Measurements from ENCODE around the gene IPO4. TPM values are rescaled to one million over a fixed set of nuclear protein-coding genes. Genes with fewer than 3 reads are reported as not detected.

Gene IPO4
- total and polyA plus RNA-seq, 2 of the 13 experiments (the other 11 are each of a cell fraction or from before 2014, with no cell fraction given): 39.0 to 179 TPM

DNA sequence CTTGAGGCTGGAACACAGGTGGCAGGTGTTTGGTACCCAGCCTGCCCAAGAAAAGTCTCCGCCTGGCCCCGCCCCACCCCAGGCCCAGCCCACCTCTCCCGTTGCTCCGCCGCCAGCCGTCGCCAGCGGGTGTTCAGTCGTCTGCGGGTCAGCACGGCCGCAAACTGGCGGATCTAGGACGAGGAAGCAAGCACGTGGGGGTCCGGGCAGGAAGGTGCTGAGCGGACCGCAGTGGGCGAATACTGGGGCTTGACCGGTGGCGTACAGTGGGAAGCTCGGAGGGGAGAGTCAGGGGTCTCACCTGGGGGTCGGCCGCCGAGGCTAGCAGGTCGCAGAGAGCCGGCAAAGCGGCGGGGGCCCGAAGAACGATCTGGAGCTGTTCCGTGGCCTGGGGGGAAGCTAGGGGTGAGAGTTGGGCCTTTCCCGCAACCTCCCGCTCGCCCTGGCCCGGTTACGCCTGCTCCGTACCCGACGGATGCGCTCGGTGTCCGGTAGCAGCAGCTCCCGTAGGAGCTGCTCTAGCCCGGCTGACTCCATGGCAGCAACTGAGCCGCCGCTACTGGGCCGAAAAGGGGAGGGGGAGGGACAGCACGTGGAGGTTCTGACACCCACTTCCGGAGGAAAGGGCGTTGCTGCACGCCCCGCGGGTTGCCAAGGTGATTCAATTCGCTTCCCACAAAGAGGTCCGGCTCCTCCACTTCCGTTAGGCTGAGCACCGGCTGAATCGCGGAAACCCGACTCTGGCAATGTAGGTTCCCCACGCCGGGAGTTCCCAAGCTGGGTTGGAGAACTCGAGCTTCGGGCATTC is at the start of gene IPO4 (continued):
- TF ChIP-seq, protein P1, sequence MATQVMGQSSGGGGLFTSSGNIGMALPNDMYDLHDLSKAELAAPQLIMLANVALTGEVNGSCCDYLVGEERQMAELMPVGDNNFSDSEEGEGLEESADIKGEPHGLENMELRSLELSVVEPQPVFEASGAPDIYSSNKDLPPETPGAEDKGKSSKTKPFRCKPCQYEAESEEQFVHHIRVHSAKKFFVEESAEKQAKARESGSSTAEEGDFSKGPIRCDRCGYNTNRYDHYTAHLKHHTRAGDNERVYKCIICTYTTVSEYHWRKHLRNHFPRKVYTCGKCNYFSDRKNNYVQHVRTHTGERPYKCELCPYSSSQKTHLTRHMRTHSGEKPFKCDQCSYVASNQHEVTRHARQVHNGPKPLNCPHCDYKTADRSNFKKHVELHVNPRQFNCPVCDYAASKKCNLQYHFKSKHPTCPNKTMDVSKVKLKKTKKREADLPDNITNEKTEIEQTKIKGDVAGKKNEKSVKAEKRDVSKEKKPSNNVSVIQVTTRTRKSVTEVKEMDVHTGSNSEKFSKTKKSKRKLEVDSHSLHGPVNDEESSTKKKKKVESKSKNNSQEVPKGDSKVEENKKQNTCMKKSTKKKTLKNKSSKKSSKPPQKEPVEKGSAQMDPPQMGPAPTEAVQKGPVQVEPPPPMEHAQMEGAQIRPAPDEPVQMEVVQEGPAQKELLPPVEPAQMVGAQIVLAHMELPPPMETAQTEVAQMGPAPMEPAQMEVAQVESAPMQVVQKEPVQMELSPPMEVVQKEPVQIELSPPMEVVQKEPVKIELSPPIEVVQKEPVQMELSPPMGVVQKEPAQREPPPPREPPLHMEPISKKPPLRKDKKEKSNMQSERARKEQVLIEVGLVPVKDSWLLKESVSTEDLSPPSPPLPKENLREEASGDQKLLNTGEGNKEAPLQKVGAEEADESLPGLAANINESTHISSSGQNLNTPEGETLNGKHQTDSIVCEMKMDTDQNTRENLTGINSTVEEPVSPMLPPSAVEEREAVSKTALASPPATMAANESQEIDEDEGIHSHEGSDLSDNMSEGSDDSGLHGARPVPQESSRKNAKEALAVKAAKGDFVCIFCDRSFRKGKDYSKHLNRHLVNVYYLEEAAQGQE (IDR thresholded peaks at IDR 0.05; ENCODE audit: borderline replicate concordance in 1 of 2, low read depth in 1 of 2, low read length in 2 of 2): peak in 1 of 2 experiments; percentile 78; a peak in 2 of 4 replicates
- TF ChIP-seq ZFP62 (CRISPR knock-in tag; IDR thresholded peaks at IDR 0.05) (peak; percentile 61; the same call in 1 of the 2 replicates), ZNF652 (CRISPR knock-in tag; IDR thresholded peaks at IDR 0.05; ENCODE audit: borderline replicate concordance, low read depth) (peak; percentile 76), ZNF136 (CRISPR knock-in tag; IDR thresholded peaks at IDR 0.05; ENCODE audit: low read depth) (peak; percentile 99), ZNF607 (CRISPR knock-in tag; IDR thresholded peaks at IDR 0.05; ENCODE audit: borderline replicate concordance) (peak; percentile 91), KDM2A (CRISPR knock-in tag; IDR thresholded peaks at IDR 0.05; ENCODE audit: borderline replicate concordance, low read depth) (peak; percentile 99), SIN3B (IDR thresholded peaks at IDR 0.05; ENCODE audit: low read length) (peak; percentile 98), DNMT1 (CRISPR knock-in tag; IDR thresholded peaks at IDR 0.05) (peak; percentile 97; the same call in 1 of the 2 replicates), ZNF83 (CRISPR knock-in tag; IDR thresholded peaks at IDR 0.05; ENCODE audit: borderline replicate concordance) (peak; percentile 75), ZNF883 (CRISPR knock-in tag; IDR thresholded peaks at IDR 0.05; ENCODE audit: not compliant biosample characterization) (peak; percentile 97), ZFY (CRISPR knock-in tag; IDR thresholded peaks at IDR 0.05) (peak; percentile 96), CREB1 (IDR thresholded peaks at IDR 0.05) (peak; percentile 87), CREB1 (CRISPR knock-in tag; IDR thresholded peaks at IDR 0.05) (no peak), GTF3A (CRISPR knock-in tag; conservative IDR thresholded peaks at IDR 0.05) (0 out of 2 replicates have a peak, but pooled peaks have one; percentile 77), ZNF792 (CRISPR knock-in tag; IDR thresholded peaks at IDR 0.05) (peak; percentile 99)
- TF ChIP-seq, protein P2, sequence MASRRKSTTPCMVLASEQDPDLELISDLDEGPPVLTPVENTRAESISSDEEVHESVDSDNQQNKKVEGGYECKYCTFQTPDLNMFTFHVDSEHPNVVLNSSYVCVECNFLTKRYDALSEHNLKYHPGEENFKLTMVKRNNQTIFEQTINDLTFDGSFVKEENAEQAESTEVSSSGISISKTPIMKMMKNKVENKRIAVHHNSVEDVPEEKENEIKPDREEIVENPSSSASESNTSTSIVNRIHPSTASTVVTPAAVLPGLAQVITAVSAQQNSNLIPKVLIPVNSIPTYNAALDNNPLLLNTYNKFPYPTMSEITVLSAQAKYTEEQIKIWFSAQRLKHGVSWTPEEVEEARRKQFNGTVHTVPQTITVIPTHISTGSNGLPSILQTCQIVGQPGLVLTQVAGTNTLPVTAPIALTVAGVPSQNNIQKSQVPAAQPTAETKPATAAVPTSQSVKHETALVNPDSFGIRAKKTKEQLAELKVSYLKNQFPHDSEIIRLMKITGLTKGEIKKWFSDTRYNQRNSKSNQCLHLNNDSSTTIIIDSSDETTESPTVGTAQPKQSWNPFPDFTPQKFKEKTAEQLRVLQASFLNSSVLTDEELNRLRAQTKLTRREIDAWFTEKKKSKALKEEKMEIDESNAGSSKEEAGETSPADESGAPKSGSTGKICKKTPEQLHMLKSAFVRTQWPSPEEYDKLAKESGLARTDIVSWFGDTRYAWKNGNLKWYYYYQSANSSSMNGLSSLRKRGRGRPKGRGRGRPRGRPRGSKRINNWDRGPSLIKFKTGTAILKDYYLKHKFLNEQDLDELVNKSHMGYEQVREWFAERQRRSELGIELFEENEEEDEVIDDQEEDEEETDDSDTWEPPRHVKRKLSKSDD (CRISPR knock-in tag; IDR thresholded peaks at IDR 0.05; ENCODE audit: low read depth): peak; percentile 97
- TF ChIP-seq, protein P3, sequence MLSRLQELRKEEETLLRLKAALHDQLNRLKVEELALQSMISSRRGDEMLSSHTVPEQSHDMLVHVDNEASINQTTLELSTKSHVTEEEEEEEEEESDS (CRISPR knock-in tag; IDR thresholded peaks at IDR 0.05; ENCODE audit: borderline replicate concordance): peak; percentile 94
- TF ChIP-seq, protein P4, sequence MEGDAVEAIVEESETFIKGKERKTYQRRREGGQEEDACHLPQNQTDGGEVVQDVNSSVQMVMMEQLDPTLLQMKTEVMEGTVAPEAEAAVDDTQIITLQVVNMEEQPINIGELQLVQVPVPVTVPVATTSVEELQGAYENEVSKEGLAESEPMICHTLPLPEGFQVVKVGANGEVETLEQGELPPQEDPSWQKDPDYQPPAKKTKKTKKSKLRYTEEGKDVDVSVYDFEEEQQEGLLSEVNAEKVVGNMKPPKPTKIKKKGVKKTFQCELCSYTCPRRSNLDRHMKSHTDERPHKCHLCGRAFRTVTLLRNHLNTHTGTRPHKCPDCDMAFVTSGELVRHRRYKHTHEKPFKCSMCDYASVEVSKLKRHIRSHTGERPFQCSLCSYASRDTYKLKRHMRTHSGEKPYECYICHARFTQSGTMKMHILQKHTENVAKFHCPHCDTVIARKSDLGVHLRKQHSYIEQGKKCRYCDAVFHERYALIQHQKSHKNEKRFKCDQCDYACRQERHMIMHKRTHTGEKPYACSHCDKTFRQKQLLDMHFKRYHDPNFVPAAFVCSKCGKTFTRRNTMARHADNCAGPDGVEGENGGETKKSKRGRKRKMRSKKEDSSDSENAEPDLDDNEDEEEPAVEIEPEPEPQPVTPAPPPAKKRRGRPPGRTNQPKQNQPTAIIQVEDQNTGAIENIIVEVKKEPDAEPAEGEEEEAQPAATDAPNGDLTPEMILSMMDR (CRISPR knock-in tag; IDR thresholded peaks at IDR 0.05): peak; percentile 49
- TF ChIP-seq, protein P5, sequence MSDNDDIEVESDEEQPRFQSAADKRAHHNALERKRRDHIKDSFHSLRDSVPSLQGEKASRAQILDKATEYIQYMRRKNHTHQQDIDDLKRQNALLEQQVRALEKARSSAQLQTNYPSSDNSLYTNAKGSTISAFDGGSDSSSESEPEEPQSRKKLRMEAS (IDR thresholded peaks at IDR 0.05): no peak

Measured in HepG2 (cell line).